GM12865 (cell line): Measurements from ENCODE around the gene RAB26.

Experiments used
- DNase-seq: peaks from one replicate; pipeline ENCODE4 v3.0.0; 2010; ENCODE audit warnings: low read depth
- H3K4me3 ChIP-seq: 2 replicates; pipeline ENCODE4 v1.5.1; 2011; ENCODE audit warnings: mild to moderate bottlenecking, low read depth, low read length, control low read depth
- TF ChIP-seq, protein P1 (sequence below): IDR thresholded peaks from 2 replicates; pipeline ENCODE4 v1.5.1; 2011; ENCODE audit warnings: low read length, control low read depth, low read depth, inconsistent platforms; ENCODE audit not compliant: insufficient read depth; ENCODE audit errors: missing control alignments

RAB26 gene

DNA sequence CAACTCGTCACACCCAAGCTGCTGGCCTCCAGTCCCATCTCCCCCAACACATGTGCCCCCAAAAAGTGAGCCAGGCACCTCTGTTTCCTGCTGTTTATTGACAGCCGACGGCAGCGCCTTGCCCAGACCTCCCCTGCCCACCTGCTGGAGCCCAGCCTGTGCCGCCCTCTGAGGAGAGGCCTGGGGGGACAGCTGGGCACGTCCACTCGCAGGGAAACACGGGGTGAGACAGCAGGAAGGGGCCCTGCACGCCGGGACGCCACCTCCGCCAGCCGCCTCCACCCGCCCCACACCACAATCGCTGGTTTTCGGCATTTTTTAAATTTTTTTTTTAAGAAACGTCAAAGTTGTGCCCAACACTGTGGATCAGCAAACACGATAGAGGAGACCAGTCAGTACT lies 28.7 kb downstream of the RAB26 start:
- DNase-seq = no peak
- TF ChIP-seq, protein P1, sequence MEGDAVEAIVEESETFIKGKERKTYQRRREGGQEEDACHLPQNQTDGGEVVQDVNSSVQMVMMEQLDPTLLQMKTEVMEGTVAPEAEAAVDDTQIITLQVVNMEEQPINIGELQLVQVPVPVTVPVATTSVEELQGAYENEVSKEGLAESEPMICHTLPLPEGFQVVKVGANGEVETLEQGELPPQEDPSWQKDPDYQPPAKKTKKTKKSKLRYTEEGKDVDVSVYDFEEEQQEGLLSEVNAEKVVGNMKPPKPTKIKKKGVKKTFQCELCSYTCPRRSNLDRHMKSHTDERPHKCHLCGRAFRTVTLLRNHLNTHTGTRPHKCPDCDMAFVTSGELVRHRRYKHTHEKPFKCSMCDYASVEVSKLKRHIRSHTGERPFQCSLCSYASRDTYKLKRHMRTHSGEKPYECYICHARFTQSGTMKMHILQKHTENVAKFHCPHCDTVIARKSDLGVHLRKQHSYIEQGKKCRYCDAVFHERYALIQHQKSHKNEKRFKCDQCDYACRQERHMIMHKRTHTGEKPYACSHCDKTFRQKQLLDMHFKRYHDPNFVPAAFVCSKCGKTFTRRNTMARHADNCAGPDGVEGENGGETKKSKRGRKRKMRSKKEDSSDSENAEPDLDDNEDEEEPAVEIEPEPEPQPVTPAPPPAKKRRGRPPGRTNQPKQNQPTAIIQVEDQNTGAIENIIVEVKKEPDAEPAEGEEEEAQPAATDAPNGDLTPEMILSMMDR = no peak
- no peak overlapping the region for H3K4me3 ChIP-seq

DNA sequence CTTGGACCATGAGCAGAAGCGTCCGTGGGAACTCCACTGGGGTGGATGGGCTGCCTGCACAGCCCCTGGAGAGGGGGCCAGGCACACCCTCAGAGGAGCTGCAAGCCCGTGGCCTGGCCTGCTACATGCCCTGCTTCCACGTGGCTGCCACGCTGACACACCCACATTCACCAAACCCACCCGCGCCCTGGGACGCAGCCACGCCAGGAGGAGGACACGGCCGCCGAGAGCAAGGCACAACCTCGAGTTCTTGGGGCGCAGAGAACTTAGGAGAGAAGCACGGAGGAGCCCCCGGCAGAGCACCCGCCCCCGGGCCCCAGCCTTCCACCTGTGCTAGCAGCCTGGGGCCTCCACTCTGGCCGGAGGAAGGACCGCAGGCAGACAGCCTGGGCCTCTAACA lies 29.1 kb downstream of the RAB26 start:
- TF ChIP-seq, protein P1 = no peak
- DNase-seq = no peak
- H3K4me3 ChIP-seq = no peak overlapping the region

DNA sequence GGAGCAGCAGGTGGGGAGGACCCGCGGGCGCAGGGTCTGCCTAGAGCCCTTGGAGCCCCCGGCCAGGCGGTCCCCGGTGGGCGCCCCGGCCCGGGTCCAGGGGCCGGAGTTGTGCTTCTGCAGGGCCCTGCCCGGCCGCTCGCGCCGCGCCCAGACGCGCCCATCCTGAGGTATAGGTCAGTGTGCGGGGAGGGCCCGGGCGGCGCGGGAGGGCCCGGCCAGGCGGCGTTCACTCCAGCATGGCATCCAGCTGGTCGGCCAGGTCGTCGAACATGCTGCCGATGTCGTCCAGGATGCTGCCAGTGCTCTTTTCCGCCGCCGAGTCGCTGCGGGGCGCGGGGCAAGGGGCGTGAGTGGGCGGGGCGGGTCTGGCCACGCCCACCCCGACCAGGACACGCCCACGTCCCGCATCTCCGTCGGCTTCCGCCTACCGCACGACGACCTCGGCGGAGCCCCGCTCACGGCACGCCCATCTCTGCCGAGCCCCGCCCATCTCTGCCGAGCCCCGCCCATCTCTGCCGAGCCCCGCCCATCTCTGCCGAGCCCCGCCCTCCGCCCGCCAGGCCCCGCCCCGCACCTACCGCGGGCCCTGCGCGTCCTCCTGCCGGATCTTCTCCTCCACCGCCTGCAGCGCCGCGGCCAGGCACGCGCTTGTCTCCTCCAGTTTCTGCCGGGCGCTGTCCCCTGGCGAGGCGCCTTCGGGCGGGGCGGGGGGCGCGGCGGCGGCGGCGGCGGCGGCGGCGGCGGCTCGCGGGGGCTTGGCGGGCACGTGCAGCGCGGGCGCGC lies 30.1 kb downstream of the RAB26 start:
- no peak for DNase-seq
- TF ChIP-seq, protein P1 = no peak
- no peak overlapping the region for H3K4me3 ChIP-seq

DNA sequence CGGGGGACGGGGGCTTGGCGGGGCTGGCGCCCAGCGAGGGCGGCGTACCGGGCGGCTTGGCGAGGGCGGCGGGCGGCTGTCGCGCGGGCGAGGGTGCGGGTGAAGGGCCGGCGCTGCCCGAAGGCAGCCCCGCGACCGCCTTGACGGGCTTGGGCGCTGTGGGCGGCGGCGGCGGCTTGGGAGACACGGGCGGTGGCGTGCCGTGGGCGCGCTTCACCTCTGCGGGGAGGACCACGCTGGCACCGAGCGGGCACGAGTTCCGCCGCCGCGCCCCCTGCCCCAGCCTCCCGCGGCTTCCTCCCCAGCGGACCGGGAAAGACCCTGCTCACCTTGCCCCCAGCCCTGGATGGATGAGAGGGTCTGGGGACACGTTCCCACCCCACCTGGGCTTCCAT lies 30.7 kb downstream of the RAB26 start:
- DNase-seq = no peak
- H3K4me3 ChIP-seq = no peak overlapping the region
- TF ChIP-seq, protein P1 = no peak

DNA sequence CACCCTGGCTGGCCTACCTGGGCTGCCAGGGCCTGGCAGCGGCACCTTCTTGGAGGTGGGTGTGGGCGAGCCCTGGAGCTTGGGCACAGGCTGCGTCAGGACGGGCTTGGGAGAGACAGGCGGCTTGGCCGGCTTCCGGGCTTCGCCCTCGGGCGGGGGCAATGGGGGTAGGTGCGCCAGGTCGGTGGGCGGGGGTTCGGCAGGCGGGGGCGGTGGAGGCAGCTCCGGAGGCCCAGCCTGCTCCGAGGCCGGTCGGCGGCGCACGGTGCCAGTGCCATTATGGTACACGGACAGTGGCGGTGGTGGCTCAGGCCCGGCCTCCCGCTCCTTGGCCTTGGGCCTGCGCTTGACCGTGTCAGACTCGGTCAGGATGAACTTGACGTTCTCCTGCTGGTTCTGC lies 31.2 kb downstream of the RAB26 start:
- TF ChIP-seq, protein P1 = no peak
- DNase-seq = no peak
- H3K4me3 ChIP-seq = no peak overlapping the region

DNA sequence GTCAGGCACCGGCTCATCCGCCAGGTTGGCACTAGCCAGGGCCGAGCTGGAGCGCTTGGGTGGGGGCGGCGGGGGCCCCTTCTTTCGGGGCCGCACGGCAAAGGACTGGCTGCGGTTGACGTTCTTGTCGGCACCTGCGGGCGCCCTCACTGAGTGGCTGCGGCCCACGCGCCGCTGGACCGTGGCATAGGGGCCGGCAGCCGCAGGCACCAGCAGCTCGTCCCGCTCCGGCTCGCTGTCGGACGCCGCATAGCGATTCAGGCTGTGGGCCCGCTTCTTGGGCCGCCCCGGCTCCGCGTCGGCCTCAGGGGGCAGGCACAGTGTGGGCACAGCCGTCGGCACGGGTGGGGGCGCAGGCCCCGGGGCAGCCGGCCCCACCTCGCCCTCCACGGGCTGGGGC lies 32.0 kb downstream of the RAB26 start:
- H3K4me3 ChIP-seq = no peak overlapping the region
- DNase-seq = no peak
- TF ChIP-seq, protein P1 = no peak
